Endothelial cell of umbilical vein (primary cell): ENCODE measurements around the gene PEDS1. TPM values are rescaled to one million over a fixed set of nuclear protein-coding genes. Genes with fewer than 3 reads are reported as not detected.

Source experiments
- BruUV-seq: library from RNA; stranded (reverse); fragments of 400-500 nt; replicated peaks from 2 replicates; lab custom pipeline; 2021; lab: Mats Ljungman, UMichigan
- CTCF ChIA-PET: fragments of 300-600, 350-600 bp; sonication (Branson Sonifier 250); formaldehyde crosslinking; loops from one replicate; lab custom pipeline; 2021; ENCODE audit warnings: antibody characterized with exemption, inconsistent platforms; lab: Charles Lee
- POLR2A ChIA-PET: fragments of 300-600, 350-600 bp; sonication (Branson Sonifier 250); formaldehyde crosslinking; loops from one replicate; lab custom pipeline; 2021; ENCODE audit warnings: antibody characterized with exemption, inconsistent platforms; lab: Charles Lee
- DNase-seq: peaks from one replicate; pipeline ENCODE4 v3.0.0-alpha.2; 2011; ENCODE audit warnings: low read depth, low spot score
- FAIRE-seq: peaks from 2 replicates; lab custom pipeline; 2011; peaks lifted over from hg19 to GRCh38; lab: Jason Lieb, UNC
- H2AFZ ChIP-seq: 2 replicates; pipeline ENCODE4 v1.6.0; 2012; ENCODE audit warnings: low read depth, low read length, control low read depth, inconsistent platforms
- H3K27ac ChIP-seq: 2 replicates; pipeline ENCODE4 v1.5.1; 2011; ENCODE audit warnings: low read depth, mild to moderate bottlenecking, control low read depth, low read length, moderate library complexity; ENCODE audit not compliant: insufficient read depth
- H3K27me3 ChIP-seq, 2 experiments: 2 replicates each; pipeline versions ENCODE4 v1.6.0 to v1.6.1; 2011; ENCODE audit warnings: low read length in 2 of 2, mixed read lengths in 1 of 2; ENCODE audit not compliant: control insufficient read depth in 2 of 2, insufficient read depth in 2 of 2
- H3K36me3 ChIP-seq, 2 experiments: 2 replicates in 1 of 2; 3 replicates in 1 of 2; pipeline ENCODE4 v1.5.1; 2011; ENCODE audit warnings: low read length in 2 of 2, mild to moderate bottlenecking in 1 of 2, moderate library complexity in 1 of 2; ENCODE audit not compliant: control insufficient read depth in 2 of 2, insufficient read depth in 2 of 2; ENCODE audit errors: extremely low read depth in 1 of 2
- H3K4me1 ChIP-seq: 3 replicates; pipeline ENCODE4 v1.5.1; 2011; ENCODE audit warnings: mild to moderate bottlenecking, low read length; ENCODE audit not compliant: control insufficient read depth, insufficient read depth; ENCODE audit errors: extremely low read depth
- H3K4me2 ChIP-seq: 2 replicates; pipeline ENCODE4 v1.6.1; 2011; ENCODE audit warnings: low read length, control low read depth, mixed read lengths; ENCODE audit not compliant: insufficient read depth
- H3K4me3 ChIP-seq, 3 experiments: fragments of 200-600 bp in 1 of 3; sonication (generic), shearing (Covaris generic) in 1 of 3; replicated peaks in 1 of 3; 2 replicates each; pipeline ENCODE4 v1.5.1; 2011 to 2016; ENCODE audit warnings: control low read depth in 3 of 3, low read length in 3 of 3, mild to moderate bottlenecking in 2 of 3, inconsistent platforms in 1 of 3, low read depth in 1 of 3, moderate library complexity in 1 of 3; ENCODE audit not compliant: insufficient read depth in 1 of 3
- H3K79me2 ChIP-seq: 2 replicates; pipeline ENCODE4 v1.6.0; 2012; ENCODE audit warnings: low read length, inconsistent platforms; ENCODE audit not compliant: control insufficient read depth, insufficient read depth
- H3K9ac ChIP-seq: replicated peaks from 2 replicates; pipeline ENCODE3; 2011; ENCODE audit warnings: low read length, control low read depth; ENCODE audit not compliant: insufficient read depth; ENCODE audit errors: extremely low read depth
- H3K9me1 ChIP-seq: replicated peaks from 3 replicates; pipeline ENCODE4 v1.6.0; 2011; ENCODE audit warnings: mild to moderate bottlenecking, low read length; ENCODE audit not compliant: control insufficient read depth, insufficient read depth; ENCODE audit errors: extremely low read depth
- H3K9me3 ChIP-seq: replicated peaks from 2 replicates; pipeline ENCODE4 v1.5.1; 2012; ENCODE audit warnings: low read length, inconsistent platforms; ENCODE audit not compliant: control insufficient read depth, insufficient read depth
- H4K20me1 ChIP-seq: replicated peaks from 2 replicates; pipeline ENCODE3; 2011; ENCODE audit warnings: mild to moderate bottlenecking, low read length; ENCODE audit not compliant: control insufficient read depth, insufficient read depth; ENCODE audit errors: extremely low read depth
- EZH2 ChIP-seq: IDR thresholded peaks from 2 replicates; pipeline ENCODE4 v1.6.1; 2012; ENCODE audit warnings: borderline replicate concordance, low read depth, mild to moderate bottlenecking, moderate library complexity, low read length, inconsistent platforms; ENCODE audit not compliant: severe bottlenecking
- FOS ChIP-seq: IDR thresholded peaks from 2 replicates; pipeline ENCODE4 v1.6.1; 2011; ENCODE audit warnings: mild to moderate bottlenecking, low read length, moderate library complexity, borderline replicate concordance; ENCODE audit not compliant: insufficient read depth
- GATA2 ChIP-seq: IDR thresholded peaks from 2 replicates; pipeline ENCODE4 v1.7.0; 2011; ENCODE audit warnings: low read depth, mild to moderate bottlenecking, moderate library complexity, mixed read lengths, low read length; ENCODE audit not compliant: insufficient read length, insufficient read depth
- JUN ChIP-seq: IDR thresholded peaks from 2 replicates; pipeline ENCODE4 v1.6.1; 2011; ENCODE audit warnings: borderline replicate concordance, low read depth; ENCODE audit not compliant: insufficient read length, insufficient read depth
- MYC ChIP-seq: IDR thresholded peaks from one replicate; pipeline ENCODE4 v1.6.1; 2011; ENCODE audit warnings: mild to moderate bottlenecking, low read depth, low read length
- POLR2A ChIP-seq: IDR thresholded peaks from 2 replicates; pipeline ENCODE4 v1.6.1; 2012; ENCODE audit warnings: low read depth, mild to moderate bottlenecking, control low read depth, low read length
- POLR2AphosphoS5 ChIP-seq: IDR thresholded peaks from 2 replicates; pipeline ENCODE4 v1.6.1; 2012; ENCODE audit warnings: low read depth, mild to moderate bottlenecking, control low read depth, low read length, moderate library complexity; ENCODE audit not compliant: insufficient read depth
- dilution Hi-C: fragments of 300-500 bp; cut with MboI; formaldehyde crosslinking; loops from one replicate; pipeline ENCODE4 v1.15.0; 2019; ENCODE audit warnings: low sequenced_read_pairs; ENCODE audit not compliant: extremely low pct_ligation_motif_present
- intact Hi-C: fragments of 100-400 bp; cut with micrococcal nuclease; formaldehyde crosslinking; loops from one replicate; pipeline ENCODE4 v1.10.0; 2022
- polyA plus RNA-seq, 4 experiments: library from polyadenylated mRNA; depleted of rRNA in 3 of 4; stranded (reverse) in 3 of 4; unstranded in 1 of 4; fragments of >200 nt; gene quantifications; 2 replicates each; pipeline versions ENCODE4 v1.2.1 to v1.2.3, GENCODE V29; 2011 to 2012; ENCODE audit warnings: missing spikeins in 1 of 4
- total RNA-seq: library from RNA; stranded (reverse); gene quantifications from 2 replicates; pipeline ENCODE4 v1.2.3, GENCODE V29; 2021
- TF ChIP-seq, protein P1 (sequence below): IDR thresholded peaks from 2 replicates; pipeline ENCODE4 v1.6.1; 2011; ENCODE audit not compliant: insufficient read depth, insufficient read length
- TF ChIP-seq, protein P2 (sequence below), 2 donors: IDR thresholded peaks; 1 replicate in 1 of 2; 2 replicates in 1 of 2; pipeline ENCODE4 v1.5.1; 2011; ENCODE audit warnings: low read length in 2 of 2, mild to moderate bottlenecking in 2 of 2, moderate library complexity in 2 of 2, control low read depth in 1 of 2, inconsistent platforms in 1 of 2, low read depth in 1 of 2; ENCODE audit not compliant: insufficient read depth in 1 of 2; ENCODE audit errors: extremely low read depth in 1 of 2

PEDS1 gene
- total and polyA plus RNA-seq, 2 donors (not counting 3 experiments of a cell fraction or from before 2014, with no cell fraction given): 62.7 to 131 TPM

DNA sequence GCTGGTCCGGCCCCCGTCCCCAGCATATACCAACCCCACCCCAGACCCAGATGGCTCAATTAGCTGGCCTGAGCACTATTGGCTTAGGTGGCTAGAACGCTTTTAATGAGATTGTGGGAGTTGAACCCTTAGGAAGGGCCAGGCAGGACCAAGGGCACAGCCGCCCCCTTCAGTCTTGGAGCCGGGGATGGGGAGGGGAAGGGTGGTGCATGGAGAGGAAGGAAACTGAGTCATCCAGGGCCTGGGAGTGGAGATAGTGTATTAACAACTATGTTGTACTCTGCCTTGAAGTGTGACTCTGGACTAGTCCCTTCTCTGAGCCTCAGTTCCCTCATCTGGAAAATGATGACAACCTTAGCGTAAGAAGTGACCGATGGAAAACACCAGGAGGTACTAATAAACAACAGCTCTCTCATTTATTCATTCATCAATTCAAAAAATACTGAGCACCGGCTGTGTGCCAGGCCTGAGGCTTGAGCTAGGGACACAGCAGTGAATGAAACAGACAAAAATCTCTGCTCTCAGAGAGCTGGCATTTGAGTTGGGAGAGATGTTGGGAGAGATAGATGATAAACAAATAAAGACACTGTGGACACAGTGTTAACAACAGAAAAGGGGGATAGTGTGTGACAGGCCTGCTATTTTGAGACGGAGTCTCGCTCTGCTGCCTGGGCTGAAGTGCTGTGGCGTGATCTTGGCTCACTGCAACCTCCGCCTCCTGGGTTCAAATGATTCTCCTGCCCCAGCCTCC, 11.5 kb downstream of the PEDS1 start:
- peaks cover 86% of the 10 kb centered on the region for H3K79me2 ChIP-seq
- H3K4me3 ChIP-seq: no peak overlapping the region
- H3K27me3 ChIP-seq: no peaks in the 10 kb centered on the region
- H3K9ac ChIP-seq: peak overlapping the region; percentile 49
- H3K4me1 ChIP-seq: peaks cover 64% of the 10 kb centered on the region
- H3K36me3 ChIP-seq: peaks cover 25 to 26% of the 10 kb centered on the region in 2 experiments
- BruUV-seq: TSS peak; percentile 87
- intact Hi-C loops (loop anchor here (1.0 kb wide), 1 partner anchor 27 kb away; no protein-coding TSS in a partner anchor), dilution Hi-C loops (no loop called here)
- no peaks in the 10 kb centered on the region for H3K9me1 ChIP-seq
- H3K4me2 ChIP-seq: peak overlapping the region; percentile 68
- CTCF ChIA-PET: interaction anchor here (0.5 to 2.2 kb wide), 12 partner anchors 10 to 657 kb away, joined by 3 to 10 read pairs (median 6); no protein-coding TSS in a partner anchor
- H4K20me1 ChIP-seq: no peaks in the 10 kb centered on the region
- DNase-seq (peak; percentile 90), FAIRE-seq (peak; percentile 99)
- H3K9me3 ChIP-seq: no peaks in the 10 kb centered on the region
- H2AFZ ChIP-seq: no peak overlapping the region
- POLR2A ChIA-PET: interaction anchor here (0.8 to 1.1 kb wide), 3 partner anchors 11 to 26 kb away, joined by 3 to 4 read pairs (median 3); partner anchors contain the start of gene PEDS1
- peak overlapping the region; percentile 82 for H3K27ac ChIP-seq
- TF ChIP-seq GATA2: peak; percentile 84
- TF ChIP-seq MYC: peak; percentile 33
- peak; percentile 88 for TF ChIP-seq JUN
- no peak for TF ChIP-seq POLR2A
- peak; percentile 71 for TF ChIP-seq POLR2AphosphoS5
- TF ChIP-seq, protein P1, sequence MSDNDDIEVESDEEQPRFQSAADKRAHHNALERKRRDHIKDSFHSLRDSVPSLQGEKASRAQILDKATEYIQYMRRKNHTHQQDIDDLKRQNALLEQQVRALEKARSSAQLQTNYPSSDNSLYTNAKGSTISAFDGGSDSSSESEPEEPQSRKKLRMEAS: no peak
- no peak for TF ChIP-seq EZH2
- peak; percentile 92 for TF ChIP-seq FOS
- TF ChIP-seq, protein P2, sequence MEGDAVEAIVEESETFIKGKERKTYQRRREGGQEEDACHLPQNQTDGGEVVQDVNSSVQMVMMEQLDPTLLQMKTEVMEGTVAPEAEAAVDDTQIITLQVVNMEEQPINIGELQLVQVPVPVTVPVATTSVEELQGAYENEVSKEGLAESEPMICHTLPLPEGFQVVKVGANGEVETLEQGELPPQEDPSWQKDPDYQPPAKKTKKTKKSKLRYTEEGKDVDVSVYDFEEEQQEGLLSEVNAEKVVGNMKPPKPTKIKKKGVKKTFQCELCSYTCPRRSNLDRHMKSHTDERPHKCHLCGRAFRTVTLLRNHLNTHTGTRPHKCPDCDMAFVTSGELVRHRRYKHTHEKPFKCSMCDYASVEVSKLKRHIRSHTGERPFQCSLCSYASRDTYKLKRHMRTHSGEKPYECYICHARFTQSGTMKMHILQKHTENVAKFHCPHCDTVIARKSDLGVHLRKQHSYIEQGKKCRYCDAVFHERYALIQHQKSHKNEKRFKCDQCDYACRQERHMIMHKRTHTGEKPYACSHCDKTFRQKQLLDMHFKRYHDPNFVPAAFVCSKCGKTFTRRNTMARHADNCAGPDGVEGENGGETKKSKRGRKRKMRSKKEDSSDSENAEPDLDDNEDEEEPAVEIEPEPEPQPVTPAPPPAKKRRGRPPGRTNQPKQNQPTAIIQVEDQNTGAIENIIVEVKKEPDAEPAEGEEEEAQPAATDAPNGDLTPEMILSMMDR (IDR thresholded peaks at IDR 0.05; ENCODE audit: extremely low read depth in 1 of 2, insufficient read depth in 1 of 2, low read depth in 1 of 2, low read length in 2 of 2): no peak
